ENCODE data around the gene PURB. TPM values are rescaled to one million over a fixed set of nuclear protein-coding genes. Genes with fewer than 3 reads are reported as not detected.
A peak's percentile ranks its signal among the peaks of the same experiment; 100 is the strongest.

Gene PURB
- total and polyA plus RNA-seq, 10 of the 15 experiments (the other 5 are each of a cell fraction or from before 2014, with no cell fraction given), result 0.77 to 18.6 (median 8.9) TPM

DNA sequence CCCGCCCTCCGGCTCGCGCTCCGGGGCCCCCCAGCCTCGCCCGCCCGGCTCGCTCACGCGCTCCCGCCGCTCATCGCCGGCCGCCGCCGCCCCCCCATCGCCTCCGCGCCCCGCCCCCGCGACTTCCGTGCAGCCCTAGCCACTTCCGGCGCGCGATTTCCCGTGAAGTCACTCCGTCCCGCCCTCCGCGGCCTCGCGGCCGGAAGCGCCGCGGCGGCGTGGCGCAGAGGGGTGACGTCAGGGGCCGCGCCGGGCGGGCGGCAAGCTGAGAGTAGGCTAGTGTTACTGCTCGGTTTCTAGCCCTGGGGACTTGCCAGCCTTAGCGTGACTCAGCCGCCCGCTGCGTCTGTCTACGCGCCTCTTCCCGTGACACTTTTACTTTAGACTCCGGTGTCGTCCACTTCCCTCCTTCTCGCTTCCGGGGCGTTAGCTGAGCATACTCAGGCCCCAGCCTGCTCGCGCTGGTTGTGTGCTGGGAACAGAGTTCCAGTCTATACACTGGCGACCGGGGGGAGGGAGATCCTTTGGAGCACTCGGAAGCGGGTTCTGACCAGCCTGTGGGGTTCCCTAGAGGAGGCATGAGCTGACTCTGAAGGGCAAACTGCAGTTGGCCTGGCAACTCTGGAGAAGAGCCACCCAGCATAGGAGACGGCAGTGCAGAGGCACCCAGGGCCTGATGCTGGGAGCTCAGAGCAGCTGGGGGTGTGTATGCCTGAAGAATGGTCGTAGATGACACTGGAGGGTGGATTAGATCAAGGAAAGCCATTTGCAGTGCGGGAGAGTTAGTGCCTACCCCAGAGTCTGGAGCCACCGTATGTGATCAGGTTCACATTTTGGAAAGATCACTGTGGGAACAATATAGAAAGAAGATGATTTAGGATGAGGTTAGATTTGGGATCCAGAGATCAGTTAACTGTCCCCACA lies at the start of gene PURB (continued):
- TF ChIP-seq, protein P1, sequence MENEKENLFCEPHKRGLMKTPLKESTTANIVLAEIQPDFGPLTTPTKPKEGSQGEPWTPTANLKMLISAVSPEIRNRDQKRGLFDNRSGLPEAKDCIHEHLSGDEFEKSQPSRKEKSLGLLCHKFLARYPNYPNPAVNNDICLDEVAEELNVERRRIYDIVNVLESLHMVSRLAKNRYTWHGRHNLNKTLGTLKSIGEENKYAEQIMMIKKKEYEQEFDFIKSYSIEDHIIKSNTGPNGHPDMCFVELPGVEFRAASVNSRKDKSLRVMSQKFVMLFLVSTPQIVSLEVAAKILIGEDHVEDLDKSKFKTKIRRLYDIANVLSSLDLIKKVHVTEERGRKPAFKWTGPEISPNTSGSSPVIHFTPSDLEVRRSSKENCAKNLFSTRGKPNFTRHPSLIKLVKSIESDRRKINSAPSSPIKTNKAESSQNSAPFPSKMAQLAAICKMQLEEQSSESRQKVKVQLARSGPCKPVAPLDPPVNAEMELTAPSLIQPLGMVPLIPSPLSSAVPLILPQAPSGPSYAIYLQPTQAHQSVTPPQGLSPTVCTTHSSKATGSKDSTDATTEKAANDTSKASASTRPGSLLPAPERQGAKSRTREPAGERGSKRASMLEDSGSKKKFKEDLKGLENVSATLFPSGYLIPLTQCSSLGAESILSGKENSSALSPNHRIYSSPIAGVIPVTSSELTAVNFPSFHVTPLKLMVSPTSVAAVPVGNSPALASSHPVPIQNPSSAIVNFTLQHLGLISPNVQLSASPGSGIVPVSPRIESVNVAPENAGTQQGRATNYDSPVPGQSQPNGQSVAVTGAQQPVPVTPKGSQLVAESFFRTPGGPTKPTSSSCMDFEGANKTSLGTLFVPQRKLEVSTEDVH (IDR thresholded peaks at IDR 0.05; ENCODE audit: low read depth, partially characterized antibody), result peak; percentile 51
- TF ChIP-seq CREM (IDR thresholded peaks at IDR 0.05; ENCODE audit: low read depth) (peak; percentile 99), TBL1XR1 (IDR thresholded peaks at IDR 0.05; ENCODE audit: low read depth, low read length) (peak; percentile 59; the same call in 1 of the 2 replicates), RUNX3 (IDR thresholded peaks at IDR 0.05; ENCODE audit: low read length) (peak; percentile 70), ESRRA (IDR thresholded peaks at IDR 0.05; ENCODE audit: low read length) (no peak; the same call in 1 of the 2 replicates), NBN (IDR thresholded peaks at IDR 0.05) (peak; percentile 87), EP300 (IDR thresholded peaks at IDR 0.05; ENCODE audit: borderline replicate concordance in 1 of 2, control insufficient read depth in 1 of 2, low read depth in 2 of 2, low read length in 2 of 2) (peak; percentile 62 to 64; a peak in 3 of 4 replicates), NFYB (IDR thresholded peaks at IDR 0.05; ENCODE audit: insufficient read depth, low read depth, low read length) (no peak), JUND (IDR thresholded peaks at IDR 0.05; ENCODE audit: low read depth, low read length) (peak; percentile 74), CHD2 (IDR thresholded peaks at IDR 0.05; ENCODE audit: borderline replicate concordance, low read depth, low read length) (peak; percentile 68), MYC (IDR thresholded peaks at IDR 0.05; ENCODE audit: insufficient read depth, insufficient read length, insufficient replicate concordance, low read length, severe bottlenecking) (no peak), SMARCA5 (IDR thresholded peaks at IDR 0.05) (no peak), NFYA (IDR thresholded peaks at IDR 0.05; ENCODE audit: borderline replicate concordance, low read depth, low read length) (no peak), SREBF2 (IDR thresholded peaks at IDR 0.05; ENCODE audit: low read length) (peak; percentile 38; the same call in 1 of the 2 replicates), ZNF384 (IDR thresholded peaks at IDR 0.05; ENCODE audit: borderline replicate concordance, low read depth, low read length) (no peak), SP1 (IDR thresholded peaks at IDR 0.05; ENCODE audit: low read depth, low read length) (peak; percentile 75), KLF5 (IDR thresholded peaks at IDR 0.05; ENCODE audit: partially characterized antibody) (peak; percentile 59), SMC3 (IDR thresholded peaks at IDR 0.05; ENCODE audit: borderline replicate concordance, low read length) (no peak), BHLHE40 (IDR thresholded peaks at IDR 0.05; ENCODE audit: borderline replicate concordance in 1 of 2, low read depth in 2 of 2, low read length in 1 of 2) (peak; percentile 83 to 86), MEF2A (IDR thresholded peaks at IDR 0.05; ENCODE audit: insufficient read depth, low read depth, low read length) (0 out of 2 replicates have a peak, but pooled peaks have one; percentile 47)
- TF ChIP-seq, protein P2, sequence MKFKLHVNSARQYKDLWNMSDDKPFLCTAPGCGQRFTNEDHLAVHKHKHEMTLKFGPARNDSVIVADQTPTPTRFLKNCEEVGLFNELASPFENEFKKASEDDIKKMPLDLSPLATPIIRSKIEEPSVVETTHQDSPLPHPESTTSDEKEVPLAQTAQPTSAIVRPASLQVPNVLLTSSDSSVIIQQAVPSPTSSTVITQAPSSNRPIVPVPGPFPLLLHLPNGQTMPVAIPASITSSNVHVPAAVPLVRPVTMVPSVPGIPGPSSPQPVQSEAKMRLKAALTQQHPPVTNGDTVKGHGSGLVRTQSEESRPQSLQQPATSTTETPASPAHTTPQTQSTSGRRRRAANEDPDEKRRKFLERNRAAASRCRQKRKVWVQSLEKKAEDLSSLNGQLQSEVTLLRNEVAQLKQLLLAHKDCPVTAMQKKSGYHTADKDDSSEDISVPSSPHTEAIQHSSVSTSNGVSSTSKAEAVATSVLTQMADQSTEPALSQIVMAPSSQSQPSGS (IDR thresholded peaks at IDR 0.05; ENCODE audit: low read length), result peak; percentile 26
- TF ChIP-seq, protein P3, sequence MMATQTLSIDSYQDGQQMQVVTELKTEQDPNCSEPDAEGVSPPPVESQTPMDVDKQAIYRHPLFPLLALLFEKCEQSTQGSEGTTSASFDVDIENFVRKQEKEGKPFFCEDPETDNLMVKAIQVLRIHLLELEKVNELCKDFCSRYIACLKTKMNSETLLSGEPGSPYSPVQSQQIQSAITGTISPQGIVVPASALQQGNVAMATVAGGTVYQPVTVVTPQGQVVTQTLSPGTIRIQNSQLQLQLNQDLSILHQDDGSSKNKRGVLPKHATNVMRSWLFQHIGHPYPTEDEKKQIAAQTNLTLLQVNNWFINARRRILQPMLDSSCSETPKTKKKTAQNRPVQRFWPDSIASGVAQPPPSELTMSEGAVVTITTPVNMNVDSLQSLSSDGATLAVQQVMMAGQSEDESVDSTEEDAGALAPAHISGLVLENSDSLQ (IDR thresholded peaks at IDR 0.05), result peak; percentile 67; the same call in 1 of the 2 replicates
- TF ChIP-seq, protein P4, sequence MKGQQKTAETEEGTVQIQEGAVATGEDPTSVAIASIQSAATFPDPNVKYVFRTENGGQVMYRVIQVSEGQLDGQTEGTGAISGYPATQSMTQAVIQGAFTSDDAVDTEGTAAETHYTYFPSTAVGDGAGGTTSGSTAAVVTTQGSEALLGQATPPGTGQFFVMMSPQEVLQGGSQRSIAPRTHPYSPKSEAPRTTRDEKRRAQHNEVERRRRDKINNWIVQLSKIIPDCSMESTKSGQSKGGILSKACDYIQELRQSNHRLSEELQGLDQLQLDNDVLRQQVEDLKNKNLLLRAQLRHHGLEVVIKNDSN (IDR thresholded peaks at IDR 0.05; ENCODE audit: borderline replicate concordance, extremely low read length, insufficient read depth, low read depth, low read length), result no peak
